Lower lobe of right lung (tissue), 2 donors: ENCODE results near the gene VPS4B. TPM values are rescaled to one million over a fixed set of nuclear protein-coding genes. Genes with fewer than 3 reads are reported as not detected.

Source experiments
- ATAC-seq, 2 donors: fragments of 200-7000 bp; cut with Tn5 transposase; one replicate each; pipeline ENCODE4 v1.9.1; 2020 to 2022; ENCODE audit warnings: mild to moderate bottlenecking in 2 of 2, moderate library complexity in 2 of 2
- DNase-seq: peaks from one replicate; pipeline ENCODE4 v3.0.0-alpha.2; 2020
- H3K27ac ChIP-seq: fragments of 200-600 bp; one replicate; pipeline ENCODE4 v1.8.0; 2022
- H3K27me3 ChIP-seq: fragments of 200-600 bp; one replicate; pipeline ENCODE4 v1.8.0; 2022; ENCODE audit warnings: low read depth
- H3K36me3 ChIP-seq: fragments of 200-600 bp; one replicate; pipeline ENCODE4 v1.8.0; 2022; ENCODE audit warnings: mild to moderate bottlenecking
- H3K4me1 ChIP-seq: fragments of 200-600 bp; one replicate; pipeline ENCODE4 v1.8.0; 2022
- H3K4me3 ChIP-seq: fragments of 200-600 bp; one replicate; pipeline ENCODE4 v1.8.0; 2022; ENCODE audit warnings: mild to moderate bottlenecking
- H3K9me3 ChIP-seq: fragments of 200-600 bp; one replicate; pipeline ENCODE4 v1.8.0; 2022
- CTCF ChIP-seq: fragments of 200-600 bp; IDR thresholded peaks from one replicate; pipeline ENCODE4 v1.8.0; 2022; ENCODE audit warnings: antibody characterized with exemption, mild to moderate bottlenecking
- intact Hi-C: fragments of 100-400 bp; cut with DNase I; formaldehyde crosslinking; loops from one replicate; pipeline ENCODE4 v1.11.0; 2022
- total RNA-seq: library from RNA; stranded (reverse); fragmentation: NEBNext Ultra II Directional; extraction: Animal tissue kit (Norgen Biotek cat#: 25700); gene quantifications from one replicate; pipeline ENCODE4 v1.2.1, GENCODE V29; 2021
- donor health status: DM: no; HTN: yes; CAD: no; lungs with severe emphysema.

Gene VPS4B
- total RNA-seq, 1 donor from 2014 or later = 63.6 TPM

- Histone ChIP-seq H3K27me3 (no peaks in the 10 kb centered on the region), H3K9me3 (no peaks in the 10 kb centered on the region), H3K36me3 (peaks cover 100% of the 10 kb centered on the region), H3K27ac (no peak overlapping the region), H3K4me1 (no peaks in the 10 kb centered on the region), H3K4me3 (no peak overlapping the region)
- ATAC-seq (no peak), DNase-seq (no peak)
- intact Hi-C loops = no loop called here
- TF ChIP-seq CTCF = no peak
Measured at GRCh38 chr18:63397349-63397748, 24.9 kb downstream of the VPS4B start.

GRCh38 chr18:63395503-63395902, 26.8 kb downstream of the VPS4B start:
- no peak for DNase-seq
- intact Hi-C loops = no loop called here
- Histone ChIP-seq H3K4me1 (no peaks in the 10 kb centered on the region), H3K36me3 (peaks cover 100% of the 10 kb centered on the region), H3K4me3 (no peak overlapping the region), H3K27me3 (no peaks in the 10 kb centered on the region), H3K27ac (no peak overlapping the region), H3K9me3 (no peaks in the 10 kb centered on the region)
- TF ChIP-seq CTCF = no peak
- ATAC-seq = no peak

DNA sequence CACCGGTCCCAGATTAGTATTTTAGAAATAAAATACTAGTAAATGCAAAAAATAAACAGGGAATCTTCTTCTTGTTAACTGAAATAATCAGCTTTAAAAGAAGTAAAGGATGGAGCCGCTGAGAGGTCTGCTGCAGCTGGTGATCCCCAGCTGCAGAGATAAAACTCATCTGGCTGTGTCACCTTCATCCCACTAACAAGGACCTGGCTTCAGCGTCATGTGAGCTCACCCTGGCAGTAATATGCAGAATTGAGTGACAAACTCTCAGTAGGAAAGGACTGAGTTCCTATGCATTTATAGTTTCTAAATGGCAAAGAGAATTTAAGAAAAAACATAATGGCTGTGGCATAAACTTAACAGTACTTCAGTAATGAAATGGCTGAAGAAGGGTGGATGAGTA, 27.3 kb downstream of the VPS4B start:
- no peak overlapping the region for H3K27ac ChIP-seq
- H3K4me1 ChIP-seq = no peaks in the 10 kb centered on the region
- no peak for TF ChIP-seq CTCF
- H3K4me3 ChIP-seq = no peak overlapping the region
- H3K36me3 ChIP-seq = peaks cover 100% of the 10 kb centered on the region
- no peaks in the 10 kb centered on the region for H3K27me3 ChIP-seq
- DNase-seq (no peak), ATAC-seq (no peak)
- H3K9me3 ChIP-seq = no peaks in the 10 kb centered on the region
- intact Hi-C loops = no loop called here

- ATAC-seq (no peak), DNase-seq (no peak)
- Histone ChIP-seq H3K36me3 (peaks cover 45% of the 10 kb centered on the region), H3K4me3 (no peak overlapping the region), H3K27ac (no peak overlapping the region), H3K9me3 (no peaks in the 10 kb centered on the region), H3K27me3 (no peaks in the 10 kb centered on the region), H3K4me1 (no peaks in the 10 kb centered on the region)
- intact Hi-C loops = no loop called here
- no peak for TF ChIP-seq CTCF
Measured at GRCh38 chr18:63387861-63388260, 34.4 kb downstream of the VPS4B start.

- Histone ChIP-seq H3K4me3 (no peak overlapping the region), H3K9me3 (no peaks in the 10 kb centered on the region), H3K27ac (no peak overlapping the region), H3K36me3 (no peaks in the 10 kb centered on the region), H3K27me3 (no peaks in the 10 kb centered on the region), H3K4me1 (no peaks in the 10 kb centered on the region)
- DNase-seq = no peak
- TF ChIP-seq CTCF = no peak
- no peak for ATAC-seq
- intact Hi-C loops = no loop called here
Measured at GRCh38 chr18:63382843-63383242, 39.4 kb downstream of the VPS4B start.

GRCh38 chr18:63379639-63379962, 42.7 kb downstream of the VPS4B start:
- DNase-seq (no peak), ATAC-seq (no peak)
- no peaks in the 10 kb centered on the region for H3K4me1 ChIP-seq
- H3K9me3 ChIP-seq = no peaks in the 10 kb centered on the region
- intact Hi-C loops = no loop called here
- H3K27ac ChIP-seq = no peak overlapping the region
- no peak for TF ChIP-seq CTCF
- H3K4me3 ChIP-seq = no peak overlapping the region
- H3K27me3 ChIP-seq = no peaks in the 10 kb centered on the region
- H3K36me3 ChIP-seq = no peaks in the 10 kb centered on the region
